Right ventricle myocardium superior (tissue), 1 donor: ENCODE data around the gene RAP2A. TPM values are rescaled to one million over a fixed set of nuclear protein-coding genes. Genes with fewer than 3 reads are reported as not detected.

Experiments
- total RNA-seq: library from RNA; stranded (reverse); fragmentation: NEBNext Ultra II Directional; extraction: Animal tissue kit (Norgen Biotek cat#: 25700); gene quantifications from one replicate; pipeline ENCODE4 v1.2.1, GENCODE V29; 2021
- donor health status: DM: no; HTN: yes; CAD: no; lungs with severe emphysema.

RAP2A gene
- total RNA-seq, 1 donor from 2014 or later = 12.1 TPM

Other genes with a start within 250 kb of the RAP2A start
- gene MBNL2, start 211.8 kb upstream of the RAP2A start, total RNA-seq = 69.3 TPM